Measurements from ENCODE around the gene OFD1.

GRCh38 chrX:13756381-13756780 is 21.8 kb downstream of the OFD1 start:
- no peak for TF ChIP-seq MYC (IDR thresholded peaks at IDR 0.05; ENCODE audit: low read depth, low read length)
- TF ChIP-seq POLR2A (IDR thresholded peaks at IDR 0.05; ENCODE audit: low read depth, low read length): no peak
- no peak for TF ChIP-seq CTCF (IDR thresholded peaks at IDR 0.05; ENCODE audit: extremely low read depth in 1 of 2, insufficient read depth in 1 of 2, low read depth in 1 of 2, low read length in 2 of 2)
- no peak for TF ChIP-seq POLR2AphosphoS5 (IDR thresholded peaks at IDR 0.05; ENCODE audit: insufficient read depth, low read depth, low read length)
- TF ChIP-seq EZH2 (IDR thresholded peaks at IDR 0.05; ENCODE audit: borderline replicate concordance, low read depth, low read length, severe bottlenecking): no peak
- no peak for TF ChIP-seq MAX (IDR thresholded peaks at IDR 0.05; ENCODE audit: insufficient read depth, insufficient read length)
- no peak for TF ChIP-seq FOS (IDR thresholded peaks at IDR 0.05; ENCODE audit: borderline replicate concordance, insufficient read depth, low read length)
- TF ChIP-seq JUN (IDR thresholded peaks at IDR 0.05; ENCODE audit: borderline replicate concordance, insufficient read depth, insufficient read length, low read depth): no peak
